ENCODE data around the gene MTF2. TPM values are rescaled to one million over a fixed set of nuclear protein-coding genes. Genes with fewer than 3 reads are reported as not detected.

The MTF2 gene
- total and polyA plus RNA-seq, 2 experiments from 2014 or later = 37.9 to 70.9 TPM

- H3K4me3 ChIP-seq = no peak overlapping the region
- no peaks in the 10 kb centered on the region for H3K36me3 ChIP-seq
- TF ChIP-seq CTCF (IDR thresholded peaks at IDR 0.05; ENCODE audit: low read depth, low read length) = no peak
- H3K27ac ChIP-seq = no peak overlapping the region
- no peaks in the 10 kb centered on the region for H3K4me1 ChIP-seq (ENCODE audit: low read depth)
- no peaks in the 10 kb centered on the region for H3K27me3 ChIP-seq
- DNase-seq (ENCODE audit: low read depth in 1 of 2, low spot score in 1 of 2) = no peak
- H3K9me3 ChIP-seq (ENCODE audit: low read depth) = no peaks in the 10 kb centered on the region
Observed at GRCh38 chr1:93051961-93052360, 27.1 kb upstream of the MTF2 start.

DNA sequence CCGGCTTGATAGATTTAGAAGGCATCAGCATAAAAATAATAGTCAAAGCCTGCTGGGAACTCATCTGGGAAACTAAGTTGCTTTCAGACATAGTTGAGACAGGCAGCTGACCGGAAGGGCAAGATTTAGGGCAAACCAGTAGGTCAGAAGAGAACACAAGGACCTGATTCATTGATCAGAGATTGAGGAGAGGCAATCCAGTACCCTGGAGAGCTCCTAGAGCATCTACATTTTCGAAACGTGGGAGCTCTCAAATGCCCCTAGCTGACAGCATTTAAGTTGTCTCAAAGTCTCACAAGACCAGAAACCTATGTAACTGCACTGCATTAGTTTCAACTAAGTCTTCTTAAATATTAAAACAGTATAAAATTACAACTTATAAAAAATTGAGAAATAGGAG is 22.9 kb upstream of the MTF2 start:
- DNase-seq (ENCODE audit: low read depth in 1 of 2, low spot score in 1 of 2) = peak; percentile 53 to 80
- no peak for TF ChIP-seq CTCF (IDR thresholded peaks at IDR 0.05; ENCODE audit: low read depth, low read length)
- Histone ChIP-seq H3K27me3 (no peaks in the 10 kb centered on the region), H3K27ac (no peak overlapping the region), H3K4me3 (no peak overlapping the region), H3K36me3 (no peaks in the 10 kb centered on the region), H3K4me1 (ENCODE audit: low read depth) (no peaks in the 10 kb centered on the region), H3K9me3 (ENCODE audit: low read depth) (no peaks in the 10 kb centered on the region)

GRCh38 chr1:93056649-93057048 is 22.4 kb upstream of the MTF2 start:
- no peak overlapping the region for H3K4me3 ChIP-seq
- no peak for TF ChIP-seq CTCF (IDR thresholded peaks at IDR 0.05; ENCODE audit: low read depth, low read length)
- no peaks in the 10 kb centered on the region for H3K4me1 ChIP-seq (ENCODE audit: low read depth)
- no peak overlapping the region for H3K27ac ChIP-seq
- no peaks in the 10 kb centered on the region for H3K9me3 ChIP-seq (ENCODE audit: low read depth)
- no peaks in the 10 kb centered on the region for H3K36me3 ChIP-seq
- no peak for DNase-seq (ENCODE audit: low read depth in 1 of 2, low spot score in 1 of 2)
- no peaks in the 10 kb centered on the region for H3K27me3 ChIP-seq

DNA sequence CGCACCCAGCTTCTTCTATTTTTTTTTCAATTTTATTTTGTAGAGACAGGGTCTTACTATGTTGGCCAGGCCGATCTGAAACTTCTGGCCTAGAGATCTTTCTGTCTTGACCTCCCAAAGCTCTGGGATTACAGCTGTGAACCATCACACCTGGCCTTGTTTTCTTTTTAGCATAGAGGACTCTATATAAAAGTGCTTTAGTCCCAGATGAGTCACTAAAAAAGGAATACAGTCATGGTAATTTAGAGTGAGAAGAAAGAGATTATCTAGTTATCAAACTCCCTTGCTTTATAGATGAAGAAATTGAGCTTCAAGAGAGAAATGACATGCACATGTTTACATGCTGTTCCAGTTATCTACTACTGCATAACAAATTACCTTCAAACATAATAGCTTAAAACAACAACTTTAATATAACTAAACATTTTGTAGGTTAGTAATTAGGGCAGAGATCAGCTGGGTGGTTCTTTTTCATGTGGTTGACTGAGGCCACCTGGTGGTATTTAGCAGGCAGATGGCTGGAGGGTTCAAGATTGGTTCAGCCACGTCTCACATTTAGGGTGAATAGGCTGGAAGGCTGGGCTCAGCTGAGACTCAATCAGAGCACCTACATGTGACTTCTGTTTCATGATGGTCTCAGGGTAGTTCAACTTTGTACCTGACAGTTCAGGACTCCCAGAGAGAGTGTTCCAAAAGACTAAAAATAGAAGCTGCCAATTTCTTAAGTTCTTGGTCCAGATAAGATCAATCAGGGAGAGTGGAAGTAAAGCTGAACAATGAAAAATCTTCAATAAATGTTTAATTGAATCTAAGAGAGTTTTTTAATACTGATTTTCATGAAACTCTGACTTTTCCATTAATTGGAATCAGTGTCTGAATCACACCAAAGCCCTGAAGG is 16.9 kb upstream of the MTF2 start:
- Histone ChIP-seq H3K4me3 (no peak overlapping the region), H3K9me3 (ENCODE audit: low read depth) (no peaks in the 10 kb centered on the region), H3K4me1 (ENCODE audit: low read depth) (no peaks in the 10 kb centered on the region), H3K27me3 (no peaks in the 10 kb centered on the region), H3K36me3 (no peaks in the 10 kb centered on the region), H3K27ac (no peak overlapping the region)
- peak; percentile 47 to 65 for DNase-seq (ENCODE audit: low read depth in 1 of 2, low spot score in 1 of 2)
- peak; percentile 63 for TF ChIP-seq CTCF (IDR thresholded peaks at IDR 0.05; ENCODE audit: low read depth, low read length)

DNA sequence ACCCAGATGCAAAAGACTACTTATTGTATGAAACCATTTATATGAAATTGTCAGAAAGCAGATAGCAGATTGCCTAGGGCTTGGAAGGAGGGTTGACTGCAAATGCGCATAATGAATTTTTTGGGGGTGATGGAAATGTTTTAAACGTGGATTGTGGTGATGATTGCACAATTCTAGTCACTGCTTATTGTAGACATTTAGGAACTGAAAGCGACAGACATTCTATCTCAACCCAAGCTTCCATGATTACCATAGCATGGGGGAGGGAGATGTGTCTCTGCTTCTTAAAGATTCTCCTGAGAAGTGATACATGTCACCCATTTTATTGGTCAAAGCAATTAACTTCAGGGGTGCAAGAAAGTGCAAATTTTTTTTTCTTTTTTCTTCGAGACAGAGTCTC is 2.8 kb upstream of the MTF2 start:
- no peak overlapping the region for H3K4me3 ChIP-seq
- TF ChIP-seq CTCF (IDR thresholded peaks at IDR 0.05; ENCODE audit: low read depth, low read length) = no peak
- no peak for DNase-seq (ENCODE audit: low read depth in 1 of 2, low spot score in 1 of 2)
- H3K9me3 ChIP-seq (ENCODE audit: low read depth) = no peaks in the 10 kb centered on the region
- H3K4me1 ChIP-seq (ENCODE audit: low read depth) = peaks cover 8% of the 10 kb centered on the region
- no peak overlapping the region for H3K27ac ChIP-seq
- no peaks in the 10 kb centered on the region for H3K36me3 ChIP-seq
- H3K27me3 ChIP-seq = no peaks in the 10 kb centered on the region
